Measurements from ENCODE around the gene SDK1. TPM values are rescaled to one million over a fixed set of nuclear protein-coding genes. Genes with fewer than 3 reads are reported as not detected.
"Not testable (repeated sequence)": the region's sequence is repeated elsewhere in the genome, so short reads cannot be mapped to it uniquely, and the experiment has no call there.

Gene SDK1
- total and polyA plus RNA-seq, 2 donors = 9.8 to 15.1 TPM

- no peak for DNase-seq (ENCODE audit: extremely low spot score)
- no peaks in the 10 kb centered on the region for H3K4me1 ChIP-seq (ENCODE audit: insufficient read depth)
- WGBS = 89% methylated on average over 12 of the region's 12 CpGs
- no peak overlapping the region for H3K4me3 ChIP-seq (ENCODE audit: low read depth, low read length)
- no peaks in the 10 kb centered on the region for H3K36me3 ChIP-seq (ENCODE audit: insufficient read depth)
- H3K27ac ChIP-seq (ENCODE audit: low read depth) = no peak overlapping the region
Measured at GRCh38 chr7:4085937-4086691, 785.1 kb downstream of the SDK1 start.

- no peak overlapping the region for H3K4me3 ChIP-seq (ENCODE audit: low read depth, low read length)
- WGBS = 89% methylated on average over 1 of the region's 1 CpG
- DNase-seq (ENCODE audit: extremely low spot score) = no peak
- H3K27ac ChIP-seq (ENCODE audit: low read depth) = no peak overlapping the region
- H3K36me3 ChIP-seq (ENCODE audit: insufficient read depth) = no peaks in the 10 kb centered on the region
- H3K4me1 ChIP-seq (ENCODE audit: insufficient read depth) = no peaks in the 10 kb centered on the region
Measured at GRCh38 chr7:4086723-4087122, 785.7 kb downstream of the SDK1 start.

GRCh38 chr7:4091767-4092166 is 790.7 kb downstream of the SDK1 start:
- H3K27ac ChIP-seq (ENCODE audit: low read depth) = no peak overlapping the region
- no peaks in the 10 kb centered on the region for H3K36me3 ChIP-seq (ENCODE audit: insufficient read depth)
- no peaks in the 10 kb centered on the region for H3K4me1 ChIP-seq (ENCODE audit: insufficient read depth)
- 88% methylated on average over 12 of the region's 12 CpGs for WGBS
- DNase-seq (ENCODE audit: extremely low spot score) = no peak
- no peak overlapping the region for H3K4me3 ChIP-seq (ENCODE audit: low read depth, low read length)

- 75% methylated on average over 2 of the region's 2 CpGs for WGBS
- no peak overlapping the region for H3K27ac ChIP-seq (ENCODE audit: low read depth)
- H3K4me1 ChIP-seq (ENCODE audit: insufficient read depth) = no peaks in the 10 kb centered on the region
- H3K36me3 ChIP-seq (ENCODE audit: insufficient read depth) = no peaks in the 10 kb centered on the region
- H3K4me3 ChIP-seq (ENCODE audit: low read depth, low read length) = no peak overlapping the region
- DNase-seq (ENCODE audit: extremely low spot score) = no peak
Measured at GRCh38 chr7:4093035-4093434, 792.0 kb downstream of the SDK1 start.

GRCh38 chr7:4093483-4093882 is 792.4 kb downstream of the SDK1 start:
- Histone ChIP-seq H3K36me3 (ENCODE audit: insufficient read depth) (no peaks in the 10 kb centered on the region), H3K27ac (ENCODE audit: low read depth) (no peak overlapping the region), H3K4me1 (ENCODE audit: insufficient read depth) (no peaks in the 10 kb centered on the region), H3K4me3 (ENCODE audit: low read depth, low read length) (no peak overlapping the region)
- DNase-seq (ENCODE audit: extremely low spot score) = no peak
- WGBS = 81% methylated on average over 21 of the region's 21 CpGs

GRCh38 chr7:4094158-4094557 is 793.1 kb downstream of the SDK1 start:
- not testable (repeated sequence) for H3K4me1 ChIP-seq (ENCODE audit: insufficient read depth); H3K4me3 ChIP-seq (ENCODE audit: low read depth, low read length); H3K36me3 ChIP-seq (ENCODE audit: insufficient read depth); DNase-seq (ENCODE audit: extremely low spot score); H3K27ac ChIP-seq (ENCODE audit: low read depth)
- 91% methylated on average over 9 of the region's 9 CpGs for WGBS

- Histone ChIP-seq H3K4me3 (ENCODE audit: low read depth, low read length) (no peak overlapping the region), H3K36me3 (ENCODE audit: insufficient read depth) (no peaks in the 10 kb centered on the region), H3K27ac (ENCODE audit: low read depth) (no peak overlapping the region), H3K4me1 (ENCODE audit: insufficient read depth) (no peaks in the 10 kb centered on the region)
- WGBS = 90% methylated on average over 12 of the region's 12 CpGs
- no peak for DNase-seq (ENCODE audit: extremely low spot score)
Measured at GRCh38 chr7:4097001-4097609, 796.1 kb downstream of the SDK1 start.

GRCh38 chr7:4098169-4098568 is 797.1 kb downstream of the SDK1 start:
- no peak overlapping the region for H3K27ac ChIP-seq (ENCODE audit: low read depth)
- H3K36me3 ChIP-seq (ENCODE audit: insufficient read depth) = no peaks in the 10 kb centered on the region
- H3K4me3 ChIP-seq (ENCODE audit: low read depth, low read length) = no peak overlapping the region
- DNase-seq (ENCODE audit: extremely low spot score) = no peak
- WGBS = 89% methylated on average over 11 of the region's 11 CpGs
- H3K4me1 ChIP-seq (ENCODE audit: insufficient read depth) = no peaks in the 10 kb centered on the region

- DNase-seq (ENCODE audit: extremely low spot score) = no peak
- Histone ChIP-seq H3K4me3 (ENCODE audit: low read depth, low read length) (no peak overlapping the region), H3K36me3 (ENCODE audit: insufficient read depth) (no peaks in the 10 kb centered on the region), H3K27ac (ENCODE audit: low read depth) (no peak overlapping the region), H3K4me1 (ENCODE audit: insufficient read depth) (no peaks in the 10 kb centered on the region)
- 94% methylated on average over 14 of the region's 14 CpGs for WGBS
Measured at GRCh38 chr7:4099651-4100050, 798.6 kb downstream of the SDK1 start.

GRCh38 chr7:4100148-4100547 is 799.1 kb downstream of the SDK1 start:
- DNase-seq (ENCODE audit: extremely low spot score) = no peak
- WGBS = 95% methylated on average over 8 of the region's 8 CpGs

GRCh38 chr7:4100691-4101090 is 799.6 kb downstream of the SDK1 start:
- Histone ChIP-seq H3K4me3 (ENCODE audit: low read depth, low read length) (no peak overlapping the region), H3K27ac (ENCODE audit: low read depth) (no peak overlapping the region), H3K4me1 (ENCODE audit: insufficient read depth) (no peaks in the 10 kb centered on the region), H3K36me3 (ENCODE audit: insufficient read depth) (no peaks in the 10 kb centered on the region)
- 94% methylated on average over 11 of the region's 11 CpGs for WGBS
- no peak for DNase-seq (ENCODE audit: extremely low spot score)

More at GRCh38 chr7:4100148-4100547, 799.1 kb downstream of the SDK1 start:
- Histone ChIP-seq H3K36me3 (ENCODE audit: insufficient read depth) (no peaks in the 10 kb centered on the region), H3K27ac (ENCODE audit: low read depth) (no peak overlapping the region), H3K4me1 (ENCODE audit: insufficient read depth) (no peaks in the 10 kb centered on the region), H3K4me3 (ENCODE audit: low read depth, low read length) (no peak overlapping the region)

- H3K27ac ChIP-seq (ENCODE audit: low read depth) = no peak overlapping the region
- no peaks in the 10 kb centered on the region for H3K36me3 ChIP-seq (ENCODE audit: insufficient read depth)
- WGBS = 73% methylated on average over 14 of the region's 14 CpGs
- no peak overlapping the region for H3K4me3 ChIP-seq (ENCODE audit: low read depth, low read length)
- H3K4me1 ChIP-seq (ENCODE audit: insufficient read depth) = no peaks in the 10 kb centered on the region
- DNase-seq (ENCODE audit: extremely low spot score) = no peak
Measured at GRCh38 chr7:4102231-4102841, 801.3 kb downstream of the SDK1 start.

GRCh38 chr7:4103352-4104091 is 802.5 kb downstream of the SDK1 start:
- no peak for DNase-seq (ENCODE audit: extremely low spot score)
- Histone ChIP-seq H3K27ac (ENCODE audit: low read depth) (no peak overlapping the region), H3K4me1 (ENCODE audit: insufficient read depth) (no peaks in the 10 kb centered on the region), H3K4me3 (ENCODE audit: low read depth, low read length) (no peak overlapping the region), H3K36me3 (ENCODE audit: insufficient read depth) (no peaks in the 10 kb centered on the region)
- 89% methylated on average over 17 of the region's 17 CpGs for WGBS
